B cell (primary cell): ENCODE data around the gene GRM8.

Experiments used
- CTCF ChIP-seq: fragments of 200-600 bp; IDR thresholded peaks from one replicate; pipeline ENCODE4 v1.8.0; 2022; ENCODE audit warnings: antibody characterized with exemption, mild to moderate bottlenecking
- EZH2 ChIP-seq: IDR thresholded peaks from 2 replicates; pipeline ENCODE4 v1.6.1; 2012; ENCODE audit warnings: borderline replicate concordance, low read depth, mild to moderate bottlenecking, moderate library complexity, low read length; ENCODE audit not compliant: insufficient read depth, poor library complexity, severe bottlenecking

GRCh38 chr7:126605553-126605952 is 647.2 kb downstream of the GRM8 start:
- TF ChIP-seq CTCF = no peak
- no peak for TF ChIP-seq EZH2
